HepG2 (cell line): ENCODE results near the gene ITGB1. TPM values are rescaled to one million over a fixed set of nuclear protein-coding genes. Genes with fewer than 3 reads are reported as not detected.

ENCODE experiments used
- ATF7 ChIP-seq, 2 experiments: fragments of 450-650 bp in 1 of 2; sonication (generic) in 1 of 2; formaldehyde crosslinking in 1 of 2; IDR thresholded peaks; 2 replicates each; pipeline versions ENCODE4 v1.4.0 to v1.6.1; 2016 to 2020; ENCODE audit warnings: antibody characterized with exemption in 1 of 2, mild to moderate bottlenecking in 1 of 2, missing genetic modification reagents in 1 of 2
- FLYWCH1 ChIP-seq: sonication (generic); formaldehyde crosslinking; IDR thresholded peaks from 2 replicates; pipeline ENCODE4 v1.8.1; 2023; ENCODE audit warnings: mild to moderate bottlenecking, missing genetic modification reagents
- GTF3A ChIP-seq: sonication (generic); formaldehyde crosslinking; conservative IDR thresholded peaks from 2 replicates; pipeline ENCODE4 v1.4.0; 2020; ENCODE audit warnings: mild to moderate bottlenecking, missing genetic modification reagents
- HDAC1 ChIP-seq: sonication (generic); formaldehyde crosslinking; IDR thresholded peaks from 2 replicates; pipeline ENCODE4 v1.5.1; 2020; ENCODE audit warnings: mild to moderate bottlenecking, missing genetic modification reagents
- HNRNPUL1 ChIP-seq: fragments of 200-400 bp; formaldehyde crosslinking; IDR thresholded peaks from 2 replicates; pipeline ENCODE4 v1.6.1; 2017; ENCODE audit warnings: low read depth, mild to moderate bottlenecking, low read length, moderate library complexity
- MAFK ChIP-seq, 2 experiments: IDR thresholded peaks in 1 of 2; conservative IDR thresholded peaks in 1 of 2; 2 replicates each; pipeline ENCODE4 v1.6.1; 2011; ENCODE audit warnings: improper control_type of control experiment in 2 of 2, low read length in 2 of 2
- NFKBIZ ChIP-seq: IDR thresholded peaks from 2 replicates; pipeline ENCODE4 v1.6.1; 2018; ENCODE audit warnings: missing genetic modification reagents, missing compliant biosample characterization
- NKX3-1 ChIP-seq: sonication (generic); formaldehyde crosslinking; IDR thresholded peaks from 2 replicates; pipeline ENCODE4 v1.5.0; 2020; ENCODE audit warnings: missing genetic modification reagents
- RFX1 ChIP-seq: fragments of 450-650 bp; IDR thresholded peaks from 2 replicates; pipeline ENCODE4 v1.6.1; 2017
- TBP ChIP-seq: sonication (generic); formaldehyde crosslinking; IDR thresholded peaks from 2 replicates; pipeline ENCODE4 v1.5.0; 2020; ENCODE audit warnings: missing genetic modification reagents
- ZFP41 ChIP-seq: sonication (generic); formaldehyde crosslinking; IDR thresholded peaks from 2 replicates; pipeline ENCODE4 v1.4.0; 2020; ENCODE audit warnings: mild to moderate bottlenecking, missing genetic modification reagents, borderline replicate concordance
- ZNF292 ChIP-seq: sonication (generic); formaldehyde crosslinking; IDR thresholded peaks from 2 replicates; pipeline ENCODE4 v1.8.1; 2022; ENCODE audit warnings: mild to moderate bottlenecking, low read depth, missing genetic modification reagents, borderline replicate concordance
- ZNF556 ChIP-seq: sonication (generic); formaldehyde crosslinking; IDR thresholded peaks from 2 replicates; pipeline ENCODE4 v1.4.0; 2020; ENCODE audit warnings: mild to moderate bottlenecking, missing genetic modification reagents, borderline replicate concordance
- ZNF570 ChIP-seq: sonication (generic); formaldehyde crosslinking; IDR thresholded peaks from 2 replicates; pipeline ENCODE4 v1.4.0; 2020; ENCODE audit warnings: mild to moderate bottlenecking, missing genetic modification reagents, borderline replicate concordance
- ZNF780A ChIP-seq: sonication (generic); formaldehyde crosslinking; IDR thresholded peaks from 2 replicates; pipeline ENCODE4 v1.8.0; 2022; ENCODE audit warnings: mild to moderate bottlenecking, missing genetic modification reagents, moderate library complexity
- ZSCAN29 ChIP-seq: sonication (generic); formaldehyde crosslinking; conservative IDR thresholded peaks from 2 replicates; pipeline ENCODE4 v1.4.0; 2020; ENCODE audit warnings: mild to moderate bottlenecking, missing genetic modification reagents
- polyA plus RNA-seq, 8 experiments: library from polyadenylated mRNA; depleted of rRNA in 3 of 8; stranded (reverse) in 7 of 8; unstranded in 1 of 8; fragments of >200 nt; fragmentation: Illumina TruSeq in 4 of 8; extraction: Trizol in 4 of 8; gene quantifications; 2 replicates each; pipeline versions ENCODE4 v1.2.1 to v1.2.3, GENCODE V29; 2011 to 2016; ENCODE audit warnings: low read depth in 4 of 8, missing spikeins in 1 of 8, mixed read lengths in 1 of 8; ENCODE audit not compliant: insufficient read depth in 1 of 8
- total RNA-seq, 5 experiments: library from RNA; depleted of rRNA; stranded (reverse); fragments of >200 nt; fragmentation: Illumina TruSeq; extraction: Trizol; gene quantifications; 2 replicates each; pipeline ENCODE4 v1.2.3, GENCODE V29; 2016; ENCODE audit warnings: low read depth in 1 of 5
- TF ChIP-seq, protein P1 (sequence below): sonication (generic); formaldehyde crosslinking; IDR thresholded peaks from 2 replicates; pipeline ENCODE4 v1.5.0; 2020; ENCODE audit warnings: missing genetic modification reagents, mild to moderate bottlenecking, borderline replicate concordance
- TF ChIP-seq, protein P2 (sequence below): sonication (generic); formaldehyde crosslinking; IDR thresholded peaks from 2 replicates; pipeline ENCODE4 v1.4.0; 2020; ENCODE audit warnings: mild to moderate bottlenecking, missing genetic modification reagents
- TF ChIP-seq, protein P3 (sequence below): sonication (generic); formaldehyde crosslinking; IDR thresholded peaks from 2 replicates; pipeline ENCODE4 v1.4.0; 2020; ENCODE audit warnings: missing genetic modification reagents
- TF ChIP-seq, protein P4 (sequence below): sonication (generic); IDR thresholded peaks from 2 replicates; pipeline ENCODE4 v1.6.1; 2016; ENCODE audit warnings: low read depth, borderline replicate concordance

The ITGB1 gene
- total and polyA plus RNA-seq, 2 of the 13 experiments (the other 11 are each of a cell fraction or from before 2014, with no cell fraction given): 190 to 204 TPM

DNA sequence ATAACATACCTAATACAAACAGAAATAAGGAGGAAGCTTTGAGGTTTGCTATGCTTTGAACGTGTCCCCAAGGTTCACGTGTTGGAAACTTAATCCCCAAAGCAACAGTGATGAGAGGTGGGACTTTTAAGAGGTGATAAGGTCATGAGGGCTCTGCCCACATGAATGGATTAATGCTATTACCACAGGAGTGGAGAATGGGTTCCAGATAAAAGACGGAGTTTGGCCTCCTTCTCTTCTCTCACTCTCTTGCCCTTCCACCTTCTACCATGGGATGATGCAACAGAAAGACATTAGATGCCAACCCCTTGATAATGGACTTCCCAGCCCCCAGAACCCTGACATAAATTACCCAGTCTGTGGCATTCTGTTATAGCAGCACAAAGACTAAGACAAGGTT is 9.6 kb downstream of the ITGB1 start (continued):
- TF ChIP-seq ATF7 (IDR thresholded peaks at IDR 0.05) (no peak), ATF7 (CRISPR knock-in tag; IDR thresholded peaks at IDR 0.05) (no peak), HDAC1 (CRISPR knock-in tag) (no peak), FLYWCH1 (CRISPR knock-in tag) (no peak), NFKBIZ (no peak), MAFK (conservative IDR thresholded peaks at IDR 0.05 in 1 of 2, IDR thresholded peaks at IDR 0.05 in 1 of 2; ENCODE audit: low read length in 2 of 2) (no peak), GTF3A (CRISPR knock-in tag) (no peak), RFX1 (no peak), ZNF570 (CRISPR knock-in tag) (no peak), ZNF780A (CRISPR knock-in tag) (no peak), NKX3-1 (CRISPR knock-in tag) (no peak), ZSCAN29 (no peak), ZNF556 (CRISPR knock-in tag) (no peak), TBP (CRISPR knock-in tag) (no peak), ZNF292 (CRISPR knock-in tag) (no peak), HNRNPUL1 (no peak), ZFP41 (no peak)
- TF ChIP-seq, protein P1, sequence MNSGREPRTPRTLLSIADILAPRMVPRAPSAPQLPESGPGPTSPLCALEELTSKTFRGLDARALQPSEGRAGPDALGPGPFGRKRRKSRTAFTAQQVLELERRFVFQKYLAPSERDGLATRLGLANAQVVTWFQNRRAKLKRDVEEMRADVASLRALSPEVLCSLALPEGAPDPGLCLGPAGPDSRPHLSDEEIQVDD (CRISPR knock-in tag): no peak
- TF ChIP-seq, protein P2, sequence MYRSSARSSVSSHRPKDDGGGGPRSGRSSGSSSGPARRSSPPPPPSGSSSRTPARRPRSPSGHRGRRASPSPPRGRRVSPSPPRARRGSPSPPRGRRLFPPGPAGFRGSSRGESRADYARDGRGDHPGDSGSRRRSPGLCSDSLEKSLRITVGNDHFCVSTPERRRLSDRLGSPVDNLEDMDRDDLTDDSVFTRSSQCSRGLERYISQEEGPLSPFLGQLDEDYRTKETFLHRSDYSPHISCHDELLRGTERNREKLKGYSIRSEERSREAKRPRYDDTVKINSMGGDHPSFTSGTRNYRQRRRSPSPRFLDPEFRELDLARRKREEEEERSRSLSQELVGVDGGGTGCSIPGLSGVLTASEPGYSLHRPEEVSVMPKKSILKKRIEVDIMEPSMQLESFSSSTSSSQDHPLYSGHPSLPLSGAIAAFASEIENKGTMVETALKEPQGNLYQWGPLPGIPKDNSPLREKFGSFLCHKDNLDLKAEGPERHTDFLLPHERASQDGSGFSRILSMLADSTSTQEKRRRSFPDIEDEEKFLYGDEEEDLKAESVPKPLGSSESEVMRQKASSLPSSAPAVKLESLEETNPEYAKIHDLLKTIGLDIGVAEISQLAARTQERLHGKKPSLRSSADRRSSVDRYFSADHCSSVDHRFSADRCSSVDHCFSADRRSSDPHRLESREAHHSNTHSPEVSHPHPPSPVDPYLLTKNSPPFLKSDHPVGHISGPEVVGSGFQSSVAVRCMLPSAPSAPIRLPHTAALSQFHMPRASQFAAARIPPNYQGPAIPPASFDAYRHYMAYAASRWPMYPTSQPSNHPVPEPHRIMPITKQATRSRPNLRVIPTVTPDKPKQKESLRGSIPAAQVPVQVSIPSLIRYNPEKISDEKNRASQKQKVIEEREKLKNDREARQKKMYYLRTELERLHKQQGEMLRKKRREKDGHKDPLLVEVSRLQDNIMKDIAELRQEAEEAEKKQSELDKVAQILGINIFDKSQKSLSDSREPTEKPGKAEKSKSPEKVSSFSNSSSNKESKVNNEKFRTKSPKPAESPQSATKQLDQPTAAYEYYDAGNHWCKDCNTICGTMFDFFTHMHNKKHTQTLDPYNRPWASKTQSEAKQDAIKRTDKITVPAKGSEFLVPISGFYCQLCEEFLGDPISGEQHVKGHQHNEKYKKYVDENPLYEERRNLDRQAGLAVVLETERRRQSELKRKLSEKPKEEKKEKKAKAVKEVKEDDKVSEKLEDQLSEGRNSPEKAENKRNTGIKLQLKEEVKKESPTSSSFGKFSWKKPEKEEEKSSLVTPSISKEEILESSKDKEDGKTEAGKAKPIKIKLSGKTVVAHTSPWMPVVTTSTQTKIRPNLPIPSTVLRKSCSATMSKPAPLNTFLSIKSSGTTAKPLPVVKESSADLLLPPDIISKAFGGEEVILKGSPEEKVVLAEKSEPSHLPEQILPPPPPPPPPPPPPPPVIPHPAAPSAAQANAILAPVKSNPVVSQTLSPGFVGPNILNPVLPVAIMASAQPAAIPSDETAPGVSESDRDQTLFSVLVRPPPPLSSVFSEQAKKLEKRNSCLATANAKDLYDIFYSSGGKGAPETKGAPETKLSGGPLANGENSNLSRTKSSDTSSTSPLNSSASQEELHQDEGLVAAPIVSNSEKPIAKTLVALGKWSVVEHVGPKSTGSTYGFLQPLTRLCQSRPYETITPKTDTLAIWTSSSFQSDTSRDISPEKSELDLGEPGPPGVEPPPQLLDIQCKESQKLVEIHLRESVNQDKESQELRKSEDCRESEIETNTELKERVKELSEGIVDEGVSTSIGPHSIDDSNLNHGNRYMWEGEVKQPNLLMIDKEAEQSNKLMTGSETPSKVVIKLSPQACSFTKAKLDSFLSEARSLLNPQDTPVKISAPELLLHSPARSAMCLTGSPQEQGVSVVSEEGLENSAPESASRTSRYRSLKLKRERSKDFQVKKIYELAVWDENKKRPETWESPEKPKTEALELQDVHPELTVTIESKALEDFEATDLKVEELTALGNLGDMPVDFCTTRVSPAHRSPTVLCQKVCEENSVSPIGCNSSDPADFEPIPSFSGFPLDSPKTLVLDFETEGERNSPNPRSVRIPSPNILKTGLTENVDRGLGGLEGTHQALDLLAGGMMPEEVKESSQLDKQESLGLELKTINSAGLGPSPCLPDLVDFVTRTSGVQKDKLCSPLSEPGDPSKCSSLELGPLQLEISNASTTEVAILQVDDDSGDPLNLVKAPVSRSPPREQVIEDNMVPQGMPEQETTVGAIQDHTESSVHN (CRISPR knock-in tag): no peak
- TF ChIP-seq, protein P3, sequence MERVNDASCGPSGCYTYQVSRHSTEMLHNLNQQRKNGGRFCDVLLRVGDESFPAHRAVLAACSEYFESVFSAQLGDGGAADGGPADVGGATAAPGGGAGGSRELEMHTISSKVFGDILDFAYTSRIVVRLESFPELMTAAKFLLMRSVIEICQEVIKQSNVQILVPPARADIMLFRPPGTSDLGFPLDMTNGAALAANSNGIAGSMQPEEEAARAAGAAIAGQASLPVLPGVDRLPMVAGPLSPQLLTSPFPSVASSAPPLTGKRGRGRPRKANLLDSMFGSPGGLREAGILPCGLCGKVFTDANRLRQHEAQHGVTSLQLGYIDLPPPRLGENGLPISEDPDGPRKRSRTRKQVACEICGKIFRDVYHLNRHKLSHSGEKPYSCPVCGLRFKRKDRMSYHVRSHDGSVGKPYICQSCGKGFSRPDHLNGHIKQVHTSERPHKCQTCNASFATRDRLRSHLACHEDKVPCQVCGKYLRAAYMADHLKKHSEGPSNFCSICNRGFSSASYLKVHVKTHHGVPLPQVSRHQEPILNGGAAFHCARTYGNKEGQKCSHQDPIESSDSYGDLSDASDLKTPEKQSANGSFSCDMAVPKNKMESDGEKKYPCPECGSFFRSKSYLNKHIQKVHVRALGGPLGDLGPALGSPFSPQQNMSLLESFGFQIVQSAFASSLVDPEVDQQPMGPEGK (CRISPR knock-in tag): peak; percentile 65
- TF ChIP-seq, protein P4, sequence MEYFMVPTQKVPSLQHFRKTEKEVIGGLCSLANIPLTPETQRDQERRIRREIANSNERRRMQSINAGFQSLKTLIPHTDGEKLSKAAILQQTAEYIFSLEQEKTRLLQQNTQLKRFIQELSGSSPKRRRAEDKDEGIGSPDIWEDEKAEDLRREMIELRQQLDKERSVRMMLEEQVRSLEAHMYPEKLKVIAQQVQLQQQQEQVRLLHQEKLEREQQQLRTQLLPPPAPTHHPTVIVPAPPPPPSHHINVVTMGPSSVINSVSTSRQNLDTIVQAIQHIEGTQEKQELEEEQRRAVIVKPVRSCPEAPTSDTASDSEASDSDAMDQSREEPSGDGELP: no peak
